Epithelial cell of esophagus (primary cell): ENCODE measurements around the gene CIDEC.
A peak's percentile ranks its signal among the peaks of the same experiment; 100 is the strongest.

Source experiments
- DNase-seq: peaks from one replicate; pipeline ENCODE4 v3.0.0; 2010; ENCODE audit warnings: low read depth
- H3K4me3 ChIP-seq: 2 replicates; pipeline ENCODE4 v1.5.1; 2011; ENCODE audit warnings: mild to moderate bottlenecking, low read length, control low read depth
- CTCF ChIP-seq: IDR thresholded peaks from 2 replicates; pipeline ENCODE4 v1.5.1; 2011; ENCODE audit warnings: low read depth, mild to moderate bottlenecking, low read length, control low read depth, inconsistent platforms; ENCODE audit not compliant: insufficient read depth; ENCODE audit errors: missing control alignments

The CIDEC gene

GRCh38 chr3:9909221-9910013, 29.4 kb upstream of the CIDEC start:
- TF ChIP-seq CTCF: no peak
- H3K4me3 ChIP-seq: no peak overlapping the region
- no peak for DNase-seq

- no peak for DNase-seq
- H3K4me3 ChIP-seq: no peak overlapping the region
- no peak for TF ChIP-seq CTCF
Observed at GRCh38 chr3:9908286-9908685, 28.2 kb upstream of the CIDEC start.

- DNase-seq: no peak
- no peak overlapping the region for H3K4me3 ChIP-seq
- TF ChIP-seq CTCF: no peak
Observed at GRCh38 chr3:9906480-9906879, 26.4 kb upstream of the CIDEC start.

- no peak for DNase-seq
- H3K4me3 ChIP-seq: peak overlapping the region; percentile 86
- no peak for TF ChIP-seq CTCF
Observed at GRCh38 chr3:9903904-9904303, 23.9 kb upstream of the CIDEC start.

GRCh38 chr3:9903238-9903624, 23.2 kb upstream of the CIDEC start:
- no peak for TF ChIP-seq CTCF
- H3K4me3 ChIP-seq: peak overlapping the region; percentile 86
- peak; percentile 31 for DNase-seq

- DNase-seq: peak; percentile 60
- peak within 1 kb of the TSS; percentile 86 for H3K4me3 ChIP-seq
- TF ChIP-seq CTCF: no peak
Observed at GRCh38 chr3:9902372-9903237, 22.6 kb upstream of the CIDEC start, which contains the start of gene IL17RE. IL17RE (plus strand) TSS chr3:9902848; CDS start chr3:9902933, 85 bp downstream.
